ENCODE measurements around the gene HGFAC. TPM values are rescaled to one million over a fixed set of nuclear protein-coding genes. Genes with fewer than 3 reads are reported as not detected.
A peak's percentile ranks its signal among the peaks of the same experiment; 100 is the strongest.
"Not testable (repeated sequence)": the region's sequence is repeated elsewhere in the genome, so short reads cannot be mapped to it uniquely, and the experiment has no call there.

Gene HGFAC
- total RNA-seq, 1 experiment from 2014 or later: 0.37 TPM

- WGBS (ENCODE audit: extremely low coverage, insufficient read length, low lambda C conversion rate): no CpG with 5 or more reads among the region's 7 CpGs
- H3K4me3 Mint-ChIP-seq: no peak overlapping the region
- H2AFZ ChIP-seq (ENCODE audit: low read length): no peak overlapping the region
These were observed 10.6 kb downstream of the HGFAC start for GRCh38 chr4:3452376-3452775.

DNA sequence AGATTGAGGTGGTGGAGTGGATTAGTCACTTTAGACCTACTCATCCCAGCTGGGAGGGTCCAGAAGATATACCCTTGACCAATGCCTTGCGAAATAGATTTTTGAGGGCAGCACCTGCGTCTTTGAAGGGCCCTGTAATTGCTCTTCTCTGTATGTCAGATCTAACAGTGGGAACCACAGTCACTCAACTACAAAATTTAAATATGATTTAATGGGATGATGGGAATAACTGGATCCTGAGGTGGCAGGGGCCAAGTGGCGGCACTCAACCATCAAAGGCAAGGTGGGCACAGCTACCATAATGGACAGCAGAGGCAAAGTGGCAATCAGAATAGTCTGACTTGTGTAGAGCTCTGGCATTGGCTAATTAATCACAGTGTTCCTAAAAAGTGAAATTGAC lies 13.8 kb downstream of the HGFAC start:
- not testable (repeated sequence) for H3K14ac ChIP-seq (ENCODE audit: insufficient read depth, low read length); H4K8ac ChIP-seq (replicated peaks; ENCODE audit: insufficient read length, low read depth, low read length); H4K5ac ChIP-seq (ENCODE audit: insufficient read length, low read depth, low read length); H3K4me1 ChIP-seq (ENCODE audit: insufficient read depth, low read length); H3K23me2 ChIP-seq (ENCODE audit: insufficient read length, low read depth, low read length, poor library complexity, severe bottlenecking); H2AK5ac ChIP-seq (ENCODE audit: insufficient read length, low read length); H3T11ph ChIP-seq (ENCODE audit: low read length); H3K27ac Mint-ChIP-seq; H3K23ac ChIP-seq (ENCODE audit: insufficient read length, low read depth, low read length); H3K4me2 ChIP-seq (ENCODE audit: insufficient read depth, insufficient read length, low read length); H3K9ac ChIP-seq (ENCODE audit: extremely low read depth, insufficient read length, low read length); H3K79me2 ChIP-seq (ENCODE audit: insufficient read depth, low read length); H3K27me3 ChIP-seq (ENCODE audit: insufficient read depth, low read length); H4K91ac ChIP-seq (ENCODE audit: insufficient read length, low read depth, low read length); H2BK15ac ChIP-seq (ENCODE audit: low read depth, low read length); H2BK12ac ChIP-seq (ENCODE audit: insufficient read length, low read depth, low read length); H3K79me1 ChIP-seq (ENCODE audit: insufficient read depth, low read depth, low read length, poor library complexity, severe bottlenecking); H2BK120ac ChIP-seq (ENCODE audit: low read depth, low read length, poor library complexity, severe bottlenecking); H3K27ac ChIP-seq (ENCODE audit: insufficient read length, low read depth, low read length); H3K9me3 ChIP-seq (ENCODE audit: control insufficient read depth, low read depth, low read length); H2BK5ac ChIP-seq (ENCODE audit: insufficient read length, low read length); H3K18ac ChIP-seq (ENCODE audit: insufficient read length, low read depth, low read length); H3K4me3 Mint-ChIP-seq; H3K4me1 Mint-ChIP-seq; H2AFZ ChIP-seq (ENCODE audit: low read length); DNase-seq; H3K4ac ChIP-seq (ENCODE audit: low read depth, low read length); H3K56ac ChIP-seq (ENCODE audit: insufficient read length, low read depth, low read length); H2BK20ac ChIP-seq (ENCODE audit: low read depth, low read length, poor library complexity, severe bottlenecking); H4K20me1 ChIP-seq (ENCODE audit: control insufficient read depth, insufficient read depth, insufficient read length)
- H3K27me3 Mint-ChIP-seq (ENCODE audit: low read depth): peaks cover 86% of the 10 kb centered on the region
- no CpG with 5 or more reads among the region's 3 CpGs for WGBS (ENCODE audit: extremely low coverage, insufficient read length, low lambda C conversion rate)
- peaks cover 7 to 13% (median 8%) of the 10 kb centered on the region in 3 experiments; a peak in 4 of 7 replicates for H3K36me3 Mint-ChIP-seq (ENCODE audit: insufficient read depth in 1 of 3, low read depth in 3 of 3)
- H3K9me3 Mint-ChIP-seq: peaks cover 15 to 21% of the 10 kb centered on the region in 2 experiments

More at GRCh38 chr4:3452376-3452775, 10.6 kb downstream of the HGFAC start:
- no peak overlapping the region for H2BK120ac ChIP-seq (ENCODE audit: low read depth, low read length, poor library complexity, severe bottlenecking)
- H3K23ac ChIP-seq (ENCODE audit: insufficient read length, low read depth, low read length): no peak overlapping the region
- Mint-ChIP-seq H3K36me3 (ENCODE audit: insufficient read depth in 1 of 3, low read depth in 3 of 3) (peaks cover 7 to 8% (median 8%) of the 10 kb centered on the region in 3 experiments; a peak in 4 of 7 replicates), H3K4me1 (no peaks in the 10 kb centered on the region), H3K27me3 (ENCODE audit: low read depth) (peaks cover 58% of the 10 kb centered on the region), H3K9me3 (peaks cover 15 to 20% of the 10 kb centered on the region in 2 experiments), H3K27ac (no peak overlapping the region)
- H3K9me3 ChIP-seq (ENCODE audit: control insufficient read depth, low read depth, low read length): no peaks in the 10 kb centered on the region
- DNase-seq: peak; percentile 64
- H3K14ac ChIP-seq (ENCODE audit: insufficient read depth, low read length): no peak overlapping the region
- H2AK5ac ChIP-seq (ENCODE audit: insufficient read length, low read length): no peak overlapping the region
- H4K91ac ChIP-seq (ENCODE audit: insufficient read length, low read depth, low read length): no peak overlapping the region
- H2BK15ac ChIP-seq (ENCODE audit: low read depth, low read length): no peak overlapping the region
- no peaks in the 10 kb centered on the region for H3K4me1 ChIP-seq (ENCODE audit: insufficient read depth, low read length)
- H3K79me1 ChIP-seq (ENCODE audit: insufficient read depth, low read depth, low read length, poor library complexity, severe bottlenecking): no peaks in the 10 kb centered on the region
- no peaks in the 10 kb centered on the region for H4K20me1 ChIP-seq (ENCODE audit: control insufficient read depth, insufficient read depth, insufficient read length)
- no peaks in the 10 kb centered on the region for H3K79me2 ChIP-seq (ENCODE audit: insufficient read depth, low read length)
- no peak overlapping the region for H4K8ac ChIP-seq (replicated peaks; ENCODE audit: insufficient read length, low read depth, low read length)
- no peak overlapping the region for H4K5ac ChIP-seq (ENCODE audit: insufficient read length, low read depth, low read length)
- no peak overlapping the region for H2BK12ac ChIP-seq (ENCODE audit: insufficient read length, low read depth, low read length)
- H2BK20ac ChIP-seq (ENCODE audit: low read depth, low read length, poor library complexity, severe bottlenecking): no peak overlapping the region
- H3K18ac ChIP-seq (ENCODE audit: insufficient read length, low read depth, low read length): no peak overlapping the region
- H2BK5ac ChIP-seq (ENCODE audit: insufficient read length, low read length): no peak overlapping the region
- H3K27ac ChIP-seq (ENCODE audit: insufficient read length, low read depth, low read length): no peak overlapping the region
- no peak overlapping the region for H3K4me2 ChIP-seq (ENCODE audit: insufficient read depth, insufficient read length, low read length)
- no peak overlapping the region for H3K4ac ChIP-seq (ENCODE audit: low read depth, low read length)
- peak; percentile 70 for TF ChIP-seq CTCF (conservative IDR thresholded peaks at IDR 0.05)
- no peak overlapping the region for H3K56ac ChIP-seq (ENCODE audit: insufficient read length, low read depth, low read length)
- H3K9ac ChIP-seq (ENCODE audit: extremely low read depth, insufficient read length, low read length): no peak overlapping the region
- no peak overlapping the region for H3T11ph ChIP-seq (ENCODE audit: low read length)
- H3K27me3 ChIP-seq (ENCODE audit: insufficient read depth, low read length): no peaks in the 10 kb centered on the region
- H3K23me2 ChIP-seq (ENCODE audit: insufficient read length, low read depth, low read length, poor library complexity, severe bottlenecking): no peaks in the 10 kb centered on the region

Measured in H9 (cell line).